ENCODE measurements around the gene GDI2. TPM values are rescaled to one million over a fixed set of nuclear protein-coding genes. Genes with fewer than 3 reads are reported as not detected.
"Not testable (repeated sequence)": the region's sequence is repeated elsewhere in the genome, so short reads cannot be mapped to it uniquely, and the experiment has no call there.

GDI2 gene
- total RNA-seq, 1 donor from 2014 or later, result 174 TPM

DNA sequence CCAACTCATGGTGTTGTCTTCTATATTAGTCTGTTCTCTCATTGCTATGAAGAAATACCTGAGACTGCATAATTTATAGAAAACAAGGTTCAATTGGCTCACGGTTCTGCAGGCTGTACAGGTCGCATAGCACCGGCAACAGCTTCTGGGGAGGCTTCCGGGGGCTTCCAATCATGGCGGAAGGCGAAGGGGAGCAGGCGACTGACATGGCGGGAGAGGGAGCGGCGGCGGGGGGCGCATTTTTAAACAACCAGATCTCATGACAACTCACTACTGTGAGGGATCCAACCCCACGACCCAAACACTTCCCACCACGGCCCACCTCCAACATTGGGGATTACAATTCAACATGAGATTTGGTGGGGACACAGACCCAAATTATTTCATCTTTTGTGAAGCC is 28.7 kb upstream of the GDI2 start:
- no peaks in the 10 kb centered on the region for H3K9me3 ChIP-seq
- no peak for TF ChIP-seq POLR2A (IDR thresholded peaks at IDR 0.05)
- TF ChIP-seq CTCF (IDR thresholded peaks at IDR 0.05), result no peak
- no peak for TF ChIP-seq POLR2AphosphoS5 (IDR thresholded peaks at IDR 0.05; ENCODE audit: insufficient read depth in 1 of 2, low read depth in 1 of 2)

GRCh38 chr10:5840314-5841307 is 27.4 kb upstream of the GDI2 start:
- H3K27me3 ChIP-seq, result no peaks in the 10 kb centered on the region
- no peak overlapping the region for H3K4me3 ChIP-seq
- no peak overlapping the region for H3K27ac ChIP-seq
- H3K9me3 ChIP-seq, result no peaks in the 10 kb centered on the region
- intact Hi-C loops (cut with DNase I), result no loop called here
- DNase-seq (ENCODE audit: extremely low spot score in 2 of 2), result no peak
- TF ChIP-seq POLR2A (IDR thresholded peaks at IDR 0.05) (no peak), POLR2AphosphoS5 (IDR thresholded peaks at IDR 0.05; ENCODE audit: insufficient read depth in 1 of 2, low read depth in 1 of 2) (no peak), CTCF (IDR thresholded peaks at IDR 0.05) (no peak)
- peaks cover 15% of the 10 kb centered on the region for H3K4me1 ChIP-seq
- H3K36me3 ChIP-seq, result no peaks in the 10 kb centered on the region

More for the DNA sequence above, 28.7 kb upstream of the GDI2 start:
- intact Hi-C loops (cut with DNase I), result no loop called here
- Histone ChIP-seq H3K4me1 (peaks cover 27% of the 10 kb centered on the region), H3K36me3 (no peaks in the 10 kb centered on the region), H3K27me3 (no peaks in the 10 kb centered on the region), H3K27ac (no peak overlapping the region), H3K4me3 (no peak overlapping the region)
- no peak for DNase-seq (ENCODE audit: extremely low spot score in 2 of 2)

DNA sequence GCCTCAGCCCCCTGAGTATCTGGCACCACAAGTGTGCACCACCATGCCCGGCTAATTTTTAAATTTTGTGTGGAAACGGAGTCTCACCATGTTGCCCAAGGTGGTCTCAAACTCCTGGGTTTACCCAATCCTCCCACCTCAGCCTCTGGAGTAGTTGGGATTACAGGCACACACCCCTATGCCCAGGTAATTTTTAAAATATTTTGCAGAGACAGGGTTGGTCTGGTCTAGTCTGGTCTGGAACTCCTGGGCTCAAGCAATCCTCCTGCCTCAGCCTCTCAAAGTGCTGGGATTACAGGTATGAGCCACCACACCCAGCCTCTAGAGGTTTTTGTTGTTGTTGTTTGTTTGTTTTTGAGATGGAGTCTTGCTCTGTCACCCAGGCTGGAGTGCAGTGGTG is 22.9 kb upstream of the GDI2 start:
- H3K27me3 ChIP-seq; intact Hi-C loops (cut with DNase I); DNase-seq (ENCODE audit: extremely low spot score in 2 of 2); H3K4me1 ChIP-seq; H3K36me3 ChIP-seq; H3K9me3 ChIP-seq; H3K4me3 ChIP-seq; H3K27ac ChIP-seq: not testable (repeated sequence)

DNA sequence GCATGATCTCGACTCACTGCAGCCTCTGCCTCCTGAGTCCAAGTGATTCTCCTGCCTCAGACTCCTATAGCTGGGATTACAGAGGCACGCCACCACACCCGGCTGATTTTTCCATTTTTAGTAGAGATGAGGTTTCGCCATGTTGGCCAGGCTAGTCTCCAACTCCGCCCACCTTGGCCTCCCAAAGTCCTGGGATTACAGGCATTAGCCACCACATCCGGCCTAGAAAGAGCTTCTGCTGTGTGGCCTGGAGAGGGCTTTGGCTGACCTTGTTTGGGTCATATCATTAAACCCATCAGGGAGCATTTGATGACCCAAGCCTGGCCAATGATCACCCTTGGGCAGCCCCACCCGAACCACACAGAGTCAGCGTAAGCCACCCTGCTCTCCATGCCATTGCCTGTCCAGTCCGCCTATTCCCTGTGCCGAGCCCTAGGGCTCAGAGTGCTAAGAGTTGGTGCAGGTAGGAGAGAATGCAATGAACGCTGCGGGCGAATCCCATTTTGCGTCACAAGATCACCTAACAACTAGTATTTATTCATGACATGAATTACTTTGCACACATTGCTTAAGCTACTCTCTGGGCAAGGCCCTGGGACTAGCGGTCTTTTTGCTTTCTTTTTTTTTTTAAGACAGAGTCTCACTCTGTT is 22.3 kb upstream of the GDI2 start:
- intact Hi-C loops (cut with DNase I), result no loop called here
- TF ChIP-seq CTCF (IDR thresholded peaks at IDR 0.05) (no peak), POLR2A (IDR thresholded peaks at IDR 0.05) (no peak), POLR2AphosphoS5 (IDR thresholded peaks at IDR 0.05; ENCODE audit: insufficient read depth in 1 of 2, low read depth in 1 of 2) (no peak)
- no peaks in the 10 kb centered on the region for H3K27me3 ChIP-seq
- H3K4me1 ChIP-seq, result peaks cover 1% of the 10 kb centered on the region
- no peak overlapping the region for H3K27ac ChIP-seq
- no peaks in the 10 kb centered on the region for H3K9me3 ChIP-seq
- H3K36me3 ChIP-seq, result no peaks in the 10 kb centered on the region
- DNase-seq (ENCODE audit: extremely low spot score in 2 of 2), result no peak
- no peak overlapping the region for H3K4me3 ChIP-seq

- Histone ChIP-seq H3K9me3 (no peaks in the 10 kb centered on the region), H3K36me3 (no peaks in the 10 kb centered on the region), H3K27ac (no peak overlapping the region), H3K4me1 (no peaks in the 10 kb centered on the region), H3K4me3 (no peak overlapping the region), H3K27me3 (no peaks in the 10 kb centered on the region)
- DNase-seq (ENCODE audit: extremely low spot score in 2 of 2), result no peak
- no peak for TF ChIP-seq POLR2AphosphoS5 (IDR thresholded peaks at IDR 0.05; ENCODE audit: insufficient read depth in 1 of 2, low read depth in 1 of 2)
- intact Hi-C loops (cut with DNase I), result no loop called here
These were observed 20.6 kb upstream of the GDI2 start for GRCh38 chr10:5833814-5834213.

DNA sequence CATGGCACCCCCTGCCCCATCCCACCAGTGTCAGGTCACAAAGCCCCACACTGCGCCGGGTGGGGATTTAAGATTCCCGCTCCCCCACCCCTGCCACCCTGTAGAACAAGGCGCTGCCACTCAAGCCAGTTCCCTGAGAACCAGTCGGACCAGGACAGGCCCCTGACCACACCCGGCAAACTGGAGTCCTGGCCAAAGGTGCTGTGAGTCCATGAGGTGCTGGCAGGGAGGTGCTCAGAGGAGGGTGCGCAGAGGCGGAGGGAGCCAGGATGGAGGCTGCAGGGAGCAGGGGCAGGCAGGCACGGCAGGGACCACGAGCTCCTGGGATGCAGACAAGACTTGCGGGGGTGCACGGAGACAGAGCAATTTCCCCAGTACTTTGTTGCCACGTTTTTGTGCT is 19.7 kb upstream of the GDI2 start:
- Histone ChIP-seq H3K27me3 (no peaks in the 10 kb centered on the region), H3K9me3 (no peaks in the 10 kb centered on the region), H3K4me3 (no peak overlapping the region), H3K27ac (no peak overlapping the region), H3K4me1 (no peaks in the 10 kb centered on the region), H3K36me3 (no peaks in the 10 kb centered on the region)
- intact Hi-C loops (cut with DNase I), result no loop called here
- DNase-seq (ENCODE audit: extremely low spot score in 2 of 2), result no peak
- TF ChIP-seq CTCF (IDR thresholded peaks at IDR 0.05) (no peak), POLR2AphosphoS5 (IDR thresholded peaks at IDR 0.05; ENCODE audit: insufficient read depth in 1 of 2, low read depth in 1 of 2) (no peak), POLR2A (IDR thresholded peaks at IDR 0.05) (no peak)
